HUDEP-2 (cell line): ENCODE data around the gene TMEM39B.
"Not testable (repeated sequence)": the region's sequence is repeated elsewhere in the genome, so short reads cannot be mapped to it uniquely, and the experiment has no call there.

ENCODE experiments used
- DNase-seq, 76 experiments: peaks; one replicate each; lab custom pipeline; 2025; ENCODE audit not compliant: unreplicated experiment in 76 of 76; lab: John Stamatoyannopoulos, UW

The TMEM39B gene

DNA sequence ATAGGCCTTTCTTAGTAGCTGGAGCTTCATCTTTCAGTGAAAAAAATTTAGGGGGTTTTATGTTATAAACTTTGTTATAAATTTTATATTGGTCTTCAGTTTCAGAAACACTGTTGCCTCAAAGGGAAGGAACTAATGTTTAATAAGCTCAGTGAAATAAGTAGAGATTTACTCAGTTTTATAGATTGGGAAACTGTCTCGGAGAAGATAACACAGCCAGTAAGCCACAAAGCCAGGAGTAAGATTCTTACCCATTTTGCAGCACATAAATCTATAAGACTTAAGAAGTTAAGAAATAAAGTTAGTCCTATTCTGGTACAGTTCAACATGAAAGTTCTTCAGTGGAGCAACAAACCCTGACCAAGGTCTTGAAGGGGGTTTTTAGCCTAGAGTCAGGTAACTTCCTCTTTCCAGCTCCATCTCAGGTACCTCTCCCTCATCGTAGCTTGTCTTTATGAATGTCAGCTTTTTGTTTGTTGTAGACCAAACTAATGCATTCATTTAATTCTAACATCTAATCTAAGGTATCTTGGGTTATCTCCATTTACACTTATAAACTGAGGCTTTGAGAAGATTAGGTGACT lies 38.4 kb downstream of the TMEM39B start:
- DNase-seq: no peak

DNA sequence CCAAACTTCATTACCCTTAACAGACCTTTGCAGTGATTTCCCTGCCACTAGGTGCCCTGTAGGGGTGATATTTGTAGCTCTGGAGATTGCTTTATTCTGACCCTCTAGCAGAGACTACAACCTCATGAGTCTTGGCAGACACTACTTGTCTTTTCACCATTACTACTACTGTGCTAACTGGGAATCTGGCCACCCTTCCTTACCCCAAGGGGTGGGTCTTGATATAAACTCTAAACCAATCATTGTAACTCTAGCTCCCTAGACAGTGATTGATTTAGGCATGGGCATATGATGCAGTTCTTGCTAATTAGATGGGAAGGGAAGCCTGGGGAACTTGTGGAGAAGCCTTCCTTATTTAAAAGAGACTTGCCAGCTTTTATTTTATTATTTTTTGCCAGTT lies 39.0 kb downstream of the TMEM39B start:
- no peak for DNase-seq

DNA sequence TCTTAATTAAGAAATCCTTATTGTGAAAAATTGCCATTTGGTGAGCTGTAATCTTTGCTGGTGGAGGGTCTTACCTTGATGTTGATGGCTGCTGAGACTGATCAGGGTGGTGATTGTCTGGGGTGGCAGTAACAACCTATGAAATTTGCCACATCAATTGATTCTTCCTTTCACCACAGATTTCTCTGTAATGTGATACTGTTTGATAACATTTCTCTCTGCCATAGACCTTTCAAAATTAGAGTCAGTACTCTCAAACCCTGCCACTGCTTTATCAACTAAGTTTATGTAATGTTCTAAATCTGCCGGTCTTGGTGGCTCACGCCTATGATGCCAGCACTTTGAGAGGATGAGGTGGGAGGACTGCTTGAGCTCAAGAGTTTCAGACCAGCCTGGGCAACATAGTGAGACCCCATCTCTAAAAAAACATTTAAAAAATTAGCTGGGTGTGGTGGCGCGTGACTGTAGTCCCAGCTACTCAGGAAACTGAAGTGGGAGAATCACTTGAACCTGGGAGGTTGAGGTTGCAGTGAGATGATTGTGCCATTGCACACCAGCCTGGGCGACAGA lies 40.2 kb downstream of the TMEM39B start:
- DNase-seq: no peak

DNA sequence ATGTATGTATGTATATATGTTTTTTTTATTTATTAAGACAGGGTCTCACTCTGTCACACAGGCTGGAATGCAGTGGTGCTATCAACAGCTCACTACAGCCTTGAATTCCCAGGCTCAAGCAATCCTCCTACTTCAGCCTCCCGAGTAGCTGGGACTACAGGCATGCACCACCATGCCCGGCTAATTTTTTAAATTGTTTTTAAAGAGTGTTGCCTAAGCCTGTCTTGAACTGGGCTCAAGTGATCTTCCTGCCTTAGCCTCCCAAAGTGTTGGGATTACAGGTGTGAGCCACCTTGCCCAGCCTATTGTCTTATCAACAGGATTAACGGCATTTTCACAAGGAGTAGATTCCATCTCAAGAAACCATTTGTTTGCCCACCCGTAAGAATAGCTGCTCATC lies 40.7 kb downstream of the TMEM39B start:
- DNase-seq: not testable (repeated sequence)

DNA sequence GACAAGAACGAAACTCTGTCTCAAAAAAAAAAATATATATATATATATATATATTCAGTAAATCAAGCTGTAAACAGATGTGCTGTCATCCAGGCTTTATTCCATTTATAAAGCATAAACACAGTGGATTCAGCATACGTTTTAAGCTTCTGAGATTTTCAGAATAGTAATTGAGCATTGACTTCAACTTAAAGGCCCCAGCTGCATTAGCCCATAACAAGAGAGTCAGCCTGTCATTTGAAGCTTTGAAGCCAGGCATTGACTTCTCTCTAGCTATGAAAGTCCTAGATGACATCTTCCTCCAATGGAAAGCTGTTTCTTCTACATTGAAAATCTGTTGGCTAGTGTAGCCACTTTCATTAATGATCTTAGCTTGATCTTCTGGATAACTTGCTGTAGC lies 41.7 kb downstream of the TMEM39B start:
- no peak for DNase-seq

DNA sequence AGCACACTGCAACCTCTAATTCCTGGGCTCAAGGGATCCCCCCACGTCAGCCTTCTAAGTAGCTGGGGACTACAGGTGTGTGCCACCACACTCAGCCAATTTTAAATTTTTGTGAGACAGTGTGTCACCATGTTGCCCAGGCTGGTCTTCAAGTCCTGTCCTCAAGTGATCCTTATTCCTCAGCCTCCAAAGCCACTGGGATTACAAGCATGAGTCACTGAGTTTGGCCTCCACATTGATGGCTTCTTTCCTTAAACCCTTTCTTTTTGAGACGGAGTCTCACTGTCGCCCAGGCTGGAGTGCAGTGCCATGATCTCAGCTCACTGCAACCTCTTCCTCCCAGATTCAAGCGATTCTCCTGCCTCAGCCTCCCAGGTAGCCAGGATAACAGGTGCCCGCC lies 42.8 kb downstream of the TMEM39B start:
- no peak for DNase-seq

DNA sequence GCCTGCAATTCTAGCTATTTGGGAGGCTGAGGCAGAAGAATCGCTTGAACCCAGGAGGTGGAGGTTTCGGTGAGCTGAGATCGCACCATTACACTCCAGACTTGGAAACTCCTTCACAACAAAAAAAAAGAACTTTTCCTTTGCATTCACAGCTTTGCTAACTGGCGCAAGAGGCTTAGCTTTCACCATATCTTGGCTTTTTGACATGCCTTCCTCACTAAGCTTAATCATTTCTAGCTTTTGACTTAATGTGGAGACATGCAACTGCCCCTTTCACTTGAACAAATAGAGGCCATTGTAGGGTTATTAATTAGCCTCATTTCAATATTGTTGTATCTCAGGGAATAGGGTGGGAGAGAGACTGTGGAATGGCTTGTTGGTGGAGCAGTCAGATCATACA lies 43.8 kb downstream of the TMEM39B start:
- no peak for DNase-seq

DNA sequence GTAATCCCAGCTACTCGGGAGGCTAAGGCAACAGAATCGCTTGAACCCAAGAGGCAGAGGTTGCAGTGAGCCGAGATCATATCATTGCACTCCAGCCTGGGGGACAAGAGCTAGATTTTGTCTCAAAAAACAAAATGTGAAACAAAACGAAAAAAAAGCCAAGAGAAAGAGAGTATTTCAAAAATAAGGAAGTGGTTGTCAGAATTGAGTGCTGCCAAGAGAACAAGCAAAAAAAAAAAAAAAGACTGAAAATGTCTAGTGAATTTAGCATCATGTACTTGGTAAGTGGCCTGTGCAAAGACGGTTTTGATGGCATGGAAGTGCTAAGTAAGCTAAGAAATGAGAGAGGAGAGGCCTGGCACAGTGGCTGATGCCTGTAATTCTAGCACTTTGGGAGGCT lies 49.4 kb downstream of the TMEM39B start:
- DNase-seq: no peak

DNA sequence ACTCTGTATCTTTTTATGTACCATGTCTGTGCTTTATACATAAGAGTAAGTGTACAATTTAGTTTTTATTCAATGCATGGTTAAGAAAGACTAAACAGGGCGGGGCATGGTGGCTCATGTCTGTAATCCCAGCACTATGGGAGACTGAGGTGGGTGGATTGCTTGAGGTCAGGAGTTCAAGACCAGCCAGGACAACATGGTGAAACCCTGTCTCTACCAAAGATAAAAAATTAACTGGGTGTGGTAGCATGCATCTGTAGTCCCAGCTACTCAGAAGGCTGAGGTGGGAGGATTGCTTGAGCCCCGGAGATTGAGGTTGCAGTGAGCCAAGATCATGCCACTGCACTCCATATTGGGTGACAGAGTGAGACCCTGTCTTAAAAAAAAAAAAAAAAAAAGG lies 50.6 kb downstream of the TMEM39B start:
- DNase-seq: peak in 32 of 76 experiments; percentile 8 to 63 (median 26)

DNA sequence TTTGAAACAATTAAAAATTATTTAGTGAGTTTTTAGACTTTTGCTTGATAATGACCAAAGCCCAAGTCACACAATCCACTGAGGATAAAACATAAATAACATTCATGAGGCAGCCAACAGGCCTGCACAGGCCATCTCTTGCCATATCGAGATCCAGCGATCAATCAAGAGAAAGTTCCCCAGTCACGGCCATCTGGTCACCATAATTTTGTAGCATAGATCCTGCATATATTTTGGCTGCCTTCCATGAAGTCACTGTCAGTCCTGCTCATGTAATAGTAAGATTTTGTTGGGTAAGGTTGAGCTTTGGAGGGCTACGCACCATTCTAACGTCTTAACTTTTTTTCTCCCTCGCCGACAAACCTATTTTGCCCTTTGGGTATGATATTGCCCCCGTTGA lies 52.6 kb downstream of the TMEM39B start:
- DNase-seq: no peak

DNA sequence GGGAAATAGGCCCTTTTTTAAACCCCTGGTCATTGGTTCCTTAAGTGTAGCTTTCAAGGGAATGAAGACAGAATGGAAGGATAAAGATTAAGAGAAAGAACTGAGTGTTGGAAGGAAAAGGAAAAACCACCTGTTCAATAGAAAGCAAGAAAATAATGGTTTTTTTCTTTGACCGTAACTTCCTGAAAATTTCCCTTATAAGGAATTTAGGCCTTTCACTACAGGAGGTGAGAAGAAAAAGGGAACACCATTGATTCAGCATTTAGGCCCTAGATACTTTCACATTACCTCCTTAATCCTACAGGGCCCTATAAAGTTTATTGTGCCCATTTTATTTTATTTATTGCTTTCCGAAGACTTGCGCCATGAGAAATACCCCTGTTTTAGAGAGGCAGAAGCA lies 54.0 kb downstream of the TMEM39B start:
- no peak for DNase-seq

DNA sequence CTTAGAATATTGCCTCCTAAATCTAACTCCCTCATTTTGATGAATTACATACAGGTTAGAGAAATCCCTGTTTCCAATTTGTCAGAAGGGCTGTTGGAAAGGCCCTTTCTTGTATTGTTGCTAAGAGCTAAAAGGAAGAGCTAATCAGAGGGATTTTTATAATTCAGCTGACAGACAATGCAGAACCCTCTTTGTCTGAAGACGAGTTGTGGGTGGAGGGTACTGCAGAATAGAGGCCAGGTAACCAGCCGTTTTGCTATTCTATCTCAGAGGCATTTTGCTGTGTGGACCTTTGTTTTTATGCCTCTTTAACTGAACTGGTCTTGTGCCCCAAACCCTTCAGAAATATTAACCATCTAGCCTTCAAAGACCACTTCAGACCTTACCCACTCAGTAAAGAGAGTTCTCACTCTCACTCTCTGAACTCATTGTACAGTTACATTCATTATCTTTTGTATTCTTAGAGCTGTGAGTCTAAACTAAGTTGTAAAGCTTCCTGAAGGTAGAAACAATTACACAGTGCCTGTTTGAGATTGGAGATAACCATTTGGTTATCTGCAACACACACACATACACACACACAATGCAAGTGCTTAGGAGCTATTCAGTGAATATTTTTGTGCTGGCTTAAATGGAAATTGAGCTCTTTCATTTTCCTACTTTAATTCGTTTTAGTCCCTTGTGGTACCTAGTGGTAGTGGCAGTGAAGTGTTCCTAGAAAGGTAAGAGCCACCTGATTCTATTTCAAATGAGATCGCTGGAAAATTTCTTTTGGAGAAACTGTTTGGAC lies 54.9 kb downstream of the TMEM39B start:
- DNase-seq: peak in 14 of 76 experiments; percentile 8 to 63 (median 28)

DNA sequence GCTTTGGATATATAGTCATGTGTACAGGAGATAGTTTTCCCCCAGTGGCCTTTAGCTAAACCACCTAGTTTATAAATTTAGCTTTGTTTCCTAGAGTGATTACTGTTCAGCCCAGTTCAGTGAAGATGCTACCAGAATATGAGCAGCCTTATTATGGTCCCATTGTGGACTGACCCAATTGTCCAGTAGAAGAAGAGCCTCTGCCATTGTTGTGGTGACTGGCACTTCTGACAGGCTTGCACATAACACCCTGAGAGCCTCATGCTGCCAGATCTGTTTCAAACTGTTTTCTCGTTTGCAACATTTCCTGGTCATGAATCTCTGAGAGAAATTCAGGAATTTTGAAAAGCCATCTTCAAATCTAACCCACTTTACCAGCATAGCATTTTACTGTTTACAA lies 55.7 kb downstream of the TMEM39B start:
- DNase-seq: no peak

DNA sequence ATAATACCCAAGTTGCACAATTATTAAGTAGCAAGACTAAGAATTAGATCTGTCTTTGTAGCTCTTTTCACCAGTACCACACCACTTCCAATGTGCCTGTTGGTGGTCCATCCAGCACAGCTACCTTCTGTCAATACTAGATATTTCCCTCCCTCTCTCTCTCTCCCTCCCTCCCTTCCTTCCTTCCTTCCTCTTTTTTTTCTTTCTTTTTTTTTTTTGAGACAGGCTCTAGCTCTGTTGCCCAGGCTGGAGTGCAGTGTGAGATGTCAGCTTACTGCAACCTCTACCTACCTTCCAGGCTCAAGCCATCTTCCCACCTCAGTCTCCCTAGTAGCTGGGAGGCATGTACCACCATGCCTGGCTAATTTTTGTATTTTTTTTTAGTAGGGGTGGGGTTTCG lies 56.2 kb downstream of the TMEM39B start:
- DNase-seq: no peak

DNA sequence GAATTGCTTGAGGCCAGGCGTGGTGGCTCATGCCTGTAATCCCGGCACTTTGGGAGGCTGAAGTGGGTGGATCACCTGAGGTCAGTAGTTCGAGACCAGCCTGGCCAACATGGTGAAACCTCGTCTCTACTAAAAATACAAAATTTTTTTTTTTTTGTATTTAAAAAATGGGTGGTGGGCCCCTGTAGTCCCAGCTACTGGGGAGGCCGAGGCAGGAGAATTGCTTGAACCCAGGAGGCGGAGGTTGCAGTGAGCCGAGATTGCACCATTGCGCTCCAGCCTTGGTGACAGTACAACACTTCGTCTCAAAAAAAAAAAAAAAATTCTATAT lies 61.2 kb downstream of the TMEM39B start:
- DNase-seq: not testable (repeated sequence)

DNA sequence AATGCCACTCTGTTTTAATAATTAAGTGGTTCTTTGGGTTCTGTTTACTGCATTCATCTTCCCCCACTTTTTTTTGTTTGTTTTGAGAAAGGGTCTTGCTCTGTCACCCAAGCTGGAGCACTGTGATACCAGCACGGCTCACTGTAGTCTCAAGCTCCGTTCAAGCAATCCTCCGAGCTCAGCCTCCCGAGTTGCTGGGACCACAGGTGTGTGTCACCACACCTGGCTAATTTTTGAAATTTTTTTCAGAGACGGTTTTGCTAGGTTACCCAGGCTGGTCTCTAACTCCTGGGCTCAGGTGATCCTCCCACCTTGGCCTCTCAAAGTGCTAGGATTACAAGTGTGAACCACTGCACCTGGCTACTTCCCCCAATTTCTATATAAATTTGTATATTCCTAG lies 64.4 kb downstream of the TMEM39B start:
- no peak for DNase-seq

DNA sequence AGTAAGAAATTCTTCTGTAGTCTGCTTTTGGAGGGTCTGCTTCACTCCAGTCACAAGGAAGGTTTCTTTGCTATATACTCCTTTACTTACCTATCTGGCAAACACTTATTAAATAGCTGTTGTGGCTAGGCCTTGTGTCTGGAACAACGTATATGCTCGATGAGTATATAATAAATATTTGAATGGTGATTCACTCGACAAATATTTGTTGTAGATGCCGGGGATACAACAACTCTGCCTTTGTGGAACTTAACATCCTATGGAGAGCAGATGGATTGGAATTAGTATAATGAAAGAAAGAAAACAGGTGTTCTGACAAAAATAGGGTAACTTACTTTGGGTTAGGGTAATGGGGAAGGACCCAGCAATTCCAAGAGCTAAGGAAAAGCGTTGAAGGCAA lies 66.2 kb downstream of the TMEM39B start:
- DNase-seq: no peak

DNA sequence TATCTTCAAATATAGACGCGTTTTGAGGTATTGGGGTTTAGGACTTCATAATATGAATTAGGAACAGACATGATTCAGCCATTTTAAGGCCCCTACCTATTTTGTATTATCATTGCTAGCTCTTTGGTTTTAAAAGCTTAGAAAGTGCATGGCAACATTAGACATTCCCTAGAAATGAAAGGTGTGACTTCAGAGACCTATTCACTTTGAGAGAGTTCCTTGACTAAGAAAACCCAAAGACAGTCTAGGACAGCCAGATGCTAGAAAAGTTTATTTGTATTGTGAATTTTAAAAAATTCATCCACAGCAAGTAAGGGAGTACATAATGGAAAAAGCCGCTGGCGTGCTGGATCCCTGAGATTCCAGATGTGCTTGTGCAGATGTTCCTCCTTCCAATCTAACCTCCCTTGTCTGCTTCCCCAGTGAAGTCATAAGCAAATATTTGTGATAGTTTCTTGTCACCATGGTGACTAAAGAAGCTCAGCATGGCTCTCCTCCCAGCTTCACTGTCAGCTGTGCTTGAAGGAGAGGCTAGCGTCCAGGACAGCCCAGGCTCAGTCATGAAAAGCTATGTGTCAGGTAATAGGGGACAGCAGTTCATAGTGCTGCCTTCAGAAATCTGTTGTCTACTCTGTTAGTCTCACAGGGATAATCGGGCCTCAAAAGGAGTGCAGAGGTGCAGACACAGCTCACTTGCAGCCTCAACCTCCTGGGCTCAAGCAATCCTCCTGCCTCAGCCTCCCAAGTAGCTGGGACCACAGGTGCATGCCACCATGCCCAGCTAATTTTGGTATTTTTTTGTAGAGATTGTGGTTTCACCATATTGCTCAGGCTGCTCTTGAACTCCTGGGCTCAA lies 69.9 kb downstream of the TMEM39B start:
- peak in 1 of 76 experiments; percentile 7 for DNase-seq

DNA sequence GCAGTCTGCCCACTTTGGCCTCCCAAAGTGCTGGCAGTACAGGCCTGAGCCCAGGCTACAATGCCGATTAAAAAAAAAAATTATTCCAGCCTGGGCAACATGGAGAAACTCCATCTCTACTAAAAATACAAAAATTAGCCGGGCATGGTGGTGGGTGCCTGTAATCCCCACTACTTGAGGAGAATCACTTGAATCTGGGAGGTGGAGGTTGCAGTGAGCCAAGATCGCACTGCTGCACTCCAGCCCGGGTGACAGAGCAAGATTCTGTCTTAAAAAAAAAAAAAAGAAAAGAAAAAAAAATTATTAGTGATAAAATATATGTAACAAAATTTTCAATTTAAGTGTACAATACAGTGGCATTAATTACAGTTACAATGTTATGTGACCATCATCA lies 70.6 kb downstream of the TMEM39B start:
- not testable (repeated sequence) for DNase-seq

DNA sequence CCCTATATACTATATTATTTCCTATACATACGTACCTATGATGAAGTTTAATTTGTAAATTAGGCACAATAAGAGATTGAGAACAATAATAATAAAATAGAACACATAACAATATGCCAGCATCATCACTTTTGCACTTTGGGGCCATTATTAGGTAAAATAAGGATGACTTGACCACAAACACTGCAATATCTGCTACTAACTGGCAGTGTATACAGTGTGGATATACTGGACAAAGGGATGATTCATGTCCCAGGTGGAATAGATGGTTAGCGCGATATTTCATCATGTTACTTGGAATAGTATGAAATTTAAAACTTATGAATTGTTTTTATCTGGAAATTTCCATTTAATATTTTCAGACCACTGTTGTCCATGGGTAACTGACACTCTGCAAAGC lies 71.3 kb downstream of the TMEM39B start:
- no peak for DNase-seq

DNA sequence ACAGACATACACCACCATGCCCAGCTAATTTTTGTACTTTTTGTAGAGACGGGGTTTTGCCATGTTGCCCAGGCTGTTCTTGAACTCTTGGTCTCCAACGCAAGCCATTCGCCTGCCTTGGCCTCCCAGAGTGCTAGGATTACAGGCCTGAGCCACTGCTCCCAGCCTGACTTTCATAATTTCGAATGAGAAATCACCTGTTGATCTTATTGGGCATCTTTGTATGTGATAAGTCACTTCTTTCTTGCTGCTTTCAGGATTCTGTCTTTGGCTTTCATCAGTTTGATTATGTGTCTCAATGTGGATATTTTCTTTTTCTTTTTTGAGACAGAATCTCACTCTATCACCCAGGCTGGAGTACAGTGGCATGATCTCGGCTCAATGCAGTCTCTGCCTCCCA lies 75.1 kb downstream of the TMEM39B start:
- DNase-seq: not testable (repeated sequence)
